Left kidney (tissue), 2 donors: ENCODE measurements around the gene CPNE7. TPM values are rescaled to one million over a fixed set of nuclear protein-coding genes. Genes with fewer than 3 reads are reported as not detected.
"Not testable (repeated sequence)": the region's sequence is repeated elsewhere in the genome, so short reads cannot be mapped to it uniquely, and the experiment has no call there.

Source experiments
- DNase-seq: peaks from one replicate; pipeline ENCODE4 v3.0.0-alpha.2; 2013
- polyA plus RNA-seq: library from polyadenylated mRNA; unstranded; fragments of 120-200 nt; gene quantifications from one replicate; pipeline ENCODE4 v1.2.1, GENCODE V29; 2013; ENCODE audit not compliant: insufficient read length

The CPNE7 gene
- polyA plus RNA-seq, 1 donor, result 4.0 TPM

DNA sequence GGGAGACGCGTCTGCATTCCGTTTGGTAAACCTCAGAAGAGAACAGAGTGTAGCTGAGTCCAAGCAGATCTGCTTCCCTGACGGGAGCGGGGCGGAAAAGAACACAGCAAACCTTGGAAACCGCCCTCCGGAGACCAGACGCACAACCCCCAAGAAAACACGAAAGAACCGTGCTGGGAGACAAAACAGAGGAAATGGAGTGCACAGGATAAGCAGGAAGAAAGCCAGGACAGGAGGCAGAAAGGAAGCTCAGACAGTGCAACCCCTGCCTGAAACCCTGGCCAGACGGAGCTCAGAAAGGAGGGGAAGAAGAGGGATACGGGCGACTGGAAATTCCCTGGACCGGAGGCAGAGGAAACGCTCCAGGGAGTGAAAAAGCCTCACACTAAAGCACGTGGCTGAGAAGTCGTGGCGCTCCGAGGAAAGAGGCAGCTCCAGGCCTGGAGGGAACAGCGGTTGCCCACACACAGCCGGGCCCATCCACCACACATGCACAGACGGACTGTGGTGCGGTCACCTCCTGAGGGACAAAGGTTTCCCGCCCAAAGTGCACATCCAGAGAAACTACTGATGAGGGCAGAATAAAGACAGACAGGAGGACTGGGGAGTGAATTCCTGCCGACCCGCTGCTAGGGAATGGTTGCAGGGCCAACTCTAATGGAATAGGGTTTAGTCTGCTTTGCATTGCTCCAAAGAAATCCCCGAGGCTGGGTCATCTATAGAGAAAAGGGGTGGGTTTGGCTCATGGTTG, 48.1 kb downstream of the CPNE7 start:
- no peak for DNase-seq

- no peak for DNase-seq
Observed at GRCh38 chr16:89624777-89625761, 49.5 kb downstream of the CPNE7 start.

DNA sequence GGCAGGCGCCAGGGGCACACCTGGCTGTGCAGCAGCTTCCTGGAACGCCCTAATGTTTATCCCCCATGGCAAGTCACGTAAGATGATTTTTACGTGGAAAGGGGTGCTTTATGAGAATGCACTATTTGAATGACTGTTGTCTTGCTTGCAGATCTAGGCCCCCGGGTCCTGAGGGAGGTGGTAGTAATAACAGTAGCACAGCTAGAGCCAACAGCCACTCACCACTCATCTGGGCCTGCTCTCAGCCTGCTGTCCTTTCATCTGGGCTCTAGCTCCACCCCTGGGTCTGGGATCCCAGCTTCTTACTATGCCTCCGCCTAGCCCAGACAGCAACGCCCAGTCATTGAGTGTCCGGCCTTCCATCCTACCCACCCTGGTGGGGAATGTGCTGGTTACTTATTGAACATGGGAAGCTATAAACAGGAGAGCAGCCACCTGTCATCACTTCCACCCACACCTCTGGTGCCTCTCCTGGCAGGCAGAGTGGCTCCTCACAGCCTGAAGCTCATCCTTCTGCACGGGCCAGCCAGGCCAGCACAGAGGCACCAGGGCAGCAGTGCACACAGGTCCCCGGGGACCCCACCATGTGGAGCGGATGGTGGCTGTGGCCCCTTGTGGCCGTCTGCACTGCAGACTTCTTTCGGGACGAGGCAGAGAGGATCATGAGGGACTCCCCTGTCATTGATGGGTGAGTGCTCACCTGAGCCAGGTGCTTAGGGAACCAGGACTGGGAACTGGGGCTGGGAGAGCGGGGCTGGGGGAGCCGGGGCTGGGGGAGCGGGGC, 54.5 kb downstream of the CPNE7 start:
- no peak for DNase-seq

DNA sequence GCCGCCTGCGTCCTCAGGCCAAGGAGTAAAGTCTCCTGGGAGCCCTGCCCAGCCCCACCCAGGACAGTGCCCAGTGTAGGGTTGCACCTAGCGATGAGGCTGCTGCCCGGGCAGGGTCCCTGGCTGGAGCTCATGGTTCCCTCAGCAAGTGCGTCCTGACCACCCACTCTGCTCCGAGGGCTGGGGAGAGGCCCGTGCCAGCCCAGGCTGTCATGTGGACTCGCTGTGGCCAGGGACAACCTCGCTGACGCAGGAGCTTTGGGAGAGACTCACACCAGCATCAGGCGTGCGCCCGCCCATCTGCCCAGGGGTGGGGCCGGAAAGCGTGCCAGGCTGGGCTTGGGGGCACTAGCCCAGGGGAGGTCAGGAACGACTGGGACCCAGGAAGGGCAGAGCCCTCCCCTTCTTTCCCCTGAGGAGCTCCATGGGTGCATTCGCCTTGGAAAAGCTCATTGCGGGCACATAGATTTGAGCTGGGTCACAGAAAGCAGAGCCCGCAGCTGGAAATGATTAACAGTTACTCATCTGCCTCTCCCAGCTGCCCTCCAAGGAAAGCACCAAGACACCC, 57.6 kb downstream of the CPNE7 start:
- no peak for DNase-seq

DNA sequence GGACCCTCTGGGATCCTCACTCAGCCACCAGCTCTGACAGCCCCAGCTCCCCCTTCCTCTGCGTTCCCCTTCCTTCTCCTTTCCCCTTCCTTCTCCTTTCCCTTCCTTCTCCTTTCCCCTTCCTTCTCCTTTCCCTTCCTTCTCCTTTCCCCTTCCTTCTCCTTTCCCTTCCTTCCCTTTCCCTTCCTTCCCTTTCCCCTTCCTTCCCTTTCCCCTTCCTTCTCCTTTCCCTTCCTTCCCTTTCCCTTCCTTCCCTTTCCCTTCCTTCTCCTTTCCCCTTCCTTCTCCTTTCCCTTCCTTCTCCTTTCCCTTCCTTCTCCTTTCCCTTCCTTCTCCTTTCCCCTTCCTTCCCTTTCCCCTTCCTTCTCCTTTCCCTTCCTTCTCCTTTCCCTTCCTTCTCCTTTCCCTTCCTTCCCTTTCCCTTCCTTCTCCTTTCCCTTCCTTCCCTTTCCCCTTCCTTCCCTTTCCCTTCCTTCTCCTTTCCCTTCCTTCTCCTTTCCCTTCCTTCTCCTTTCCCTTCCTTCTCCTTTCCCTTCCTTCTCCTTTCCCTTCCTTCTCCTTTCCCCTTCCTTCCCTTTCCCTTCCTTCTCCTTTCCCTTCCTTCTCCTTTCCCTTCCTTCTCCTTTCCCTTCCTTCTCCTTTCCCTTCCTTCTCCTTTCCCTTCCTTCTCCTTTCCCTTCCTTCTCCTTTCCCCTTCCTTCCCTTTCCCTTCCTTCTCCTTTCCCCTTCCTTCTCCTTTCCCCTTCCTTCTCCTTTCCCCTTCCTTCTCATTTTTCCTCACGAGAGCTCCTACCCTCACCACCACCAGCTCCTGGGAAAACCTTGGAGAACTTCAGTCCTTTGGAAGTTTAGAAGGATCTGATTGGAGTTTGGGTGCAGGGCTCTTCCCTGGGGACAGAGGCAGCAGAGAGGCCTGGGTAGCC, 59.2 kb downstream of the CPNE7 start:
- DNase-seq, result not testable (repeated sequence)

- no peak for DNase-seq
Observed at GRCh38 chr16:89636663-89637062, 61.1 kb downstream of the CPNE7 start.

DNA sequence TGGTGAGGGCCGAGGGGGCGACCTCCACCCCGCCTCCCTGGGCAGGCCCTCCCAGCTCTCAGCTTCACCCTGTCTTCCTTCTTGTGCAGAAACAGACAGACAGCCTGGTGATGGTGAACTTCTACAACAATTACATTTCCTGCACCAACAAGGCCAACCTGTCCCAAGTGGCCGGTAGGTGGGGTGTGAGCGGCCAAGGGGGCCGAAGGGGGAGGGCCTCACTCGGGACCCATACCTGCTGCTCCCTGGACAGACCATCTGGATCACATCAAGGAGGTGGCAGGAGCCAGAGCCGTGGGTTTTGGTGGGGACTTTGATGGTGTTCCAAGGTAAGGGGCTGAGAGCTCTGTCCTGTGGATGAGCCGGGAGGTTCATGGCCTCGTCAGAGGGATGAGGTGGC, 61.8 kb downstream of the CPNE7 start:
- no peak for DNase-seq

DNA sequence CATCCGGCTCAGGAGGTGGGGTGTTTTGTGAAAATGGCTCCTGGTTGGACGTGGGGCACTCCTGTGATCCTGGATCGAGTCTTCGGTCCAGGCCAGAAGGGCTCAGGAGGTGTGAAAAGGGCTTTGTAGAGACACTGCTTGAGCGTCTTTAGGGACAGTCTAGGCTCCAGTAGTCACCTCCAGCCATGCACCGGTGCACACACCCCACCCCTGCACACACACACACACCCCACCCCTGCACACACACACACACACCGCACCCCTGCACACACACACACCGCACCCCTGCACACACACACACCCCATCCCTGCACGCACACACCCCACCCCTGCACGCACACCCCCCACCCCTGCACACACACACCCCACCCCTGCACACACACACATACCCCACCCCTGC, 62.9 kb downstream of the CPNE7 start:
- DNase-seq, result no peak

GRCh38 chr16:89639385-89639784, 63.8 kb downstream of the CPNE7 start:
- no peak for DNase-seq

DNA sequence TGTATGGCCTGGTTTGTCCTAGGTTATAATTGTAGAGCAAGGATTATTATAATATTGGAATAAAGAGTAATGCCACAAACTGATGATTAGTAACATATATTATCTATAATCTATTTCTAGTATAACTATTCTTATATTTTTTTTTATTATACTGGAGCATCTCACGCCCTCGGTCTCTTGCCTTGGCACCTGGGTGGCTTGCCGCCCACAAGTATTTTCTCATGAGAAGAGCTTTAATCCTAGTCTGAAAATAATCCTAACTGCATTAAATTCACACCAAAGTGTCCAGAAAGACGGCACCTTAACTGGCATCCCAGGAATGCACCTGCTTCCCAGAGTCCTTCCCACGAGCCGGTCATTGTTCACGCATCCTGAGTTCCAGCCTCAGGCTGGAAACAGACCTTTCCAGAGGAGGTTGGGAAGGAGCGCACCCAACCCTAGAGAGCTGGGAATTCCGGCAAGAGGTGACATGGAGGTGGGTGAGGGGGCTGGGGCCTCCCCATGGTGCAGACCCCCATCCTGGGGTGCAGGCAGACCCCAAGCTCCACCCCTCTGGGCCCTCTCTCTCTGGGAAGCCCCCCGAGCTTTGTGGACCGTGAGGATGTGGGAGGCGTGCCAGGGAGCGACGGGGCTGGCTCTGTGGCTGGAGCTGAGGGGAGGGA, 66.0 kb downstream of the CPNE7 start:
- no peak for DNase-seq

- no peak for DNase-seq
Observed at GRCh38 chr16:89642574-89642973, 67.0 kb downstream of the CPNE7 start.

- DNase-seq, result no peak
Observed at GRCh38 chr16:89643769-89644300, 68.3 kb downstream of the CPNE7 start.

DNA sequence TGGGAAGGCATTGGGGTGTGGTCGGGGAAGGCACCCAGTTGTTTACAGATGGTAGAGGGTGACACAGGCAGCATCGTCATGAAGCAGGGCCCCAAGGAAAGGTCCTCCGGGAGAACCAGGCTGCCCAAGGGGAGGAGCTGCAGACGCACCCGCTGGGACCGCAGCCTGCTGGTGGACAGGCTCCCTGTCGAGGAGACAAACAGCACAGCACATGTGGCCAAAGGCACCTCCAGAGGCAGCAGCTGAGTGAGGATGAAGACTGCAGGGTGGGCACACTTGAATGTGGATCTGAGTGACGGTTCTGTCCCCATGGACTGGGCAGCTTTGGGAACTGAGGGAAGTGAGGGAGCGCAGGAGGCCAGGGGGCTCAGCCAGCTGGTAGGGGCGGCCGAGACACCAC, 69.6 kb downstream of the CPNE7 start:
- DNase-seq, result no peak

DNA sequence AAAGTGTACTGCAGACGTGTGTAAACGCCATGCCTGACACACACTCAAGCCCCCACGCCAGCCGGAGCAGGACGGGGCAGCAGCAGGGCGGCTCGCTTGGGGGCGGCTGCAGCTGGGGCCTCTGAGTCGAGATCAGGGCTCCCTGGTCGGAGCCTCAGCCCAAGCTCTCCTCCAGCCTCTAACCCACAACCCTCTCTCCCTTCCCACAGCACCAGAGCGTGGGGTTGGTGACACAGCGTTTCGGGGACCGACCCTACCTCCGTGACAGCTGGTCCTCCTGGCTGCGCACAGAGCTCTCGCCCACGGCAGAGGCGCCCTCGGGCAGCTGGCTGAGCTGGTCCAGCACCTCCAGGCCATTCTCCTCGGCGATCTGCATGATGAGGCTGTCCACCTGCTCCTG, 70.7 kb downstream of the CPNE7 start:
- no peak for DNase-seq

Other genes with a start within 250 kb of the CPNE7 start
- 105 TPM for gene ANKRD11, start 85.2 kb upstream of the CPNE7 start, polyA plus RNA-seq
- 140 TPM for gene SPG7, start 67.4 kb upstream of the CPNE7 start, polyA plus RNA-seq
- gene RPL13, start 15.1 kb upstream of the CPNE7 start, polyA plus RNA-seq, result 1,395 TPM
- 29.0 TPM for gene DPEP1, start 37.9 kb downstream of the CPNE7 start, polyA plus RNA-seq
- 56.1 TPM for gene CHMP1A, start 82.0 kb downstream of the CPNE7 start, polyA plus RNA-seq
- gene SPATA33, start 82.1 kb downstream of the CPNE7 start, polyA plus RNA-seq, result 15.5 TPM
- 122 TPM for gene CDK10, start 110.9 kb downstream of the CPNE7 start, polyA plus RNA-seq
- gene SPATA2L, start 125.9 kb downstream of the CPNE7 start, polyA plus RNA-seq, result 4.3 TPM
- 12.6 TPM for gene VPS9D1, start 145.1 kb downstream of the CPNE7 start, polyA plus RNA-seq
- 26.1 TPM for gene ZNF276, start 145.8 kb downstream of the CPNE7 start, polyA plus RNA-seq
- gene FANCA, start 240.9 kb downstream of the CPNE7 start, polyA plus RNA-seq, result 50.2 TPM